Measurements from ENCODE around the gene PHEX.
"Not testable (repeated sequence)": the region's sequence is repeated elsewhere in the genome, so short reads cannot be mapped to it uniquely, and the experiment has no call there.

Gene PHEX

DNA sequence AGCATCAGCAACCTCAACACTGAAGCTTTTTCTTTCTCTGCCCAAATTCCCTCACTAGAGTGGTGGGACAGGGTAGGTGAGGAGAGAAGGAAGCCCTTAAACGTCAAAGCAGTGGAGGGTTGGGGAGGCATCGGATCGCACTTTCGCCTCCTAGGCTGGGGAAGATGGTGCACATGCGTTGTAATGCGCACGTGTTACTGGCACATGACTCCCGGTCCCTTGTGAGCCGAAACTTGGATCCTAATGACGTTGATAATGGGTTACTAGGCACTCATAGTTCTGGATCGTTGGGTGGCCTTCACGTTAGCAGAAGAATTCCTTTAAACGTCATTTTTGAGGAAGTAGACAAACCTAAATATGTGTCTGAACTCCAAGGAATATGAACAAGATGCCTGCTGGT is 240.5 kb downstream of the PHEX start, which contains the start of gene CBLL2:
Gene CBLL2, plus strand, starts transcription at position 301 of the 400 bp plus-strand sequence. Its CDS starts 79 bp downstream, at position 380.
- FAIRE-seq: no peak

DNA sequence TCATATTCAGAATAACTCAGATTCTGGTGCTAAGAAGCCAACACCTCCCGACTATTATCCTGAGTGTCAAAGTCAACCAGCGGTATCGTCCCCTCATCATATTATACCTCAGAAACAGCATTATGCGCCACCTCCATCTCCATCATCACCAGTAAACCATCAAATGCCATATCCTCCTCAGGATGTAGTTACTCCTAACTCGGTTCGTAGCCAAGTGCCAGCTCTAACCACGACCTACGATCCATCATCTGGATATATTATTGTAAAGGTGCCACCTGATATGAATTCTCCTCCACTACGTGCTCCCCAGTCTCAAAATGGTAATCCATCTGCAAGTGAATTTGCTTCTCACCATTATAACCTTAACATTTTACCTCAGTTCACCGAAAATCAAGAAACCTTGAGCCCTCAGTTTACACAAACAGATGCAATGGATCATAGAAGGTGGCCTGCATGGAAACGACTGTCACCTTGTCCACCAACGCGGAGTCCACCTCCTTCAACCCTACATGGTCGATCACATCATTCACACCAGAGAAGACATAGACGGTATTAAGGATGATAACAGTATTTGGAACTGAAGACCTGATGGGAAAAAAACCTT is 241.7 kb downstream of the PHEX start:
- FAIRE-seq: no peak

DNA sequence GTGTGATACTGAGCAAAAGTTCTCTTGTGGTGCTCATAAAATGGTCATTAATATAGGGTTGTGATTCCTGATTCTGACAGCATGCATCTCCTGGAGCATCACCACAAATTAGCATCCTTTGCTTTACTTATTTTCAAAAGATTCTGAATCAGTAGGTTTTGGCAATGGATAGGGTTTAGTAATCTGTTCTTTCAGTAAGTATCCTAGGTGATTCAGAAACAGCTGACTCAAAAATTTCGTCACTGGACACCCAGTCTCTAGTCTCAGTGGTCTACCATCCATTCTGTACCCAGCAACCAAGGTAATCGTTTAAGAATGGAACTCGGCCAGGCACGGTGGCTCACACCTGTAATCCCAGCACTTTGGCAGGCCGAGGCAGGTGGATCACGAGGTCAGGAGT is 244.7 kb downstream of the PHEX start:
- FAIRE-seq: no peak

- no peak for FAIRE-seq
These were observed 246.2 kb downstream of the PHEX start for GRCh38 chrX:22278375-22278774.

DNA sequence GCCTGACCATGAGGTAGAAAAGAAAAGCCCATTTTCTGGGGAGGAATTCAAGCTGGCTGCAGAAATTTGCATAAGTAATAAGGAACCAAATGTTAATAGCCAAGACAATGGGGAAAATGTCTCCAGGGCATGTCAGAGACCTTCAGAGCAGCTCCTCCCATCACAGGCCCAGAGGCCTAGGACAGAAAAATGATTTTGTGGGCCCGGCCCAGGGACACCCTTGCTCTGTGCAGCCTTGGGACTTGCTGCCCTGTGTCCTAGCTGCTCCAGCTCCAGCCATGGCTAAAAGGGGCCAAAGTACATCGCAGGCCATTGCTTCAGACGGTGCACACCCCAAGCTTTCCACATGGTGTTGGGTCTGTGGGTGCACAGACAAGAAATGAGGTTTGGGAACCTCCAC is 257.1 kb downstream of the PHEX start:
- FAIRE-seq: not testable (repeated sequence)

DNA sequence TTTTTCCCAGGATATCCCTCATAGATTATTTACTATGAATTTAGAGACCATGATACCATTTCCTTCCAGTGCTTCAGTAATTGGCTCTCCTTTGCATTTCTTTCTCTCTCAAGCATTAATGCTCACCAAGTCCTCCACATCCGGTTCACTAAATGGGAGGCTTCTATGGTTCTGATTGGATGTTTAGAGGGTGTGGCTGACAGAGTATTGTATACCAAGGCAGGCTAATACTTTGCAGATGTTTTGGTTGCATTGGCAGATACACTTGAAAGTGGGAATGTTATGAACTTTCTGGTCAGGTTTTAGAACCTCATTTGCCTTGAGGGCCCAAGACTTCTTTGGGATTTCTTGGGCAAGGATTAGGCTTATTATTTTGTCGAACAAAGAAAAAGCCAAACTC is 264.7 kb downstream of the PHEX start:
- no peak for FAIRE-seq

DNA sequence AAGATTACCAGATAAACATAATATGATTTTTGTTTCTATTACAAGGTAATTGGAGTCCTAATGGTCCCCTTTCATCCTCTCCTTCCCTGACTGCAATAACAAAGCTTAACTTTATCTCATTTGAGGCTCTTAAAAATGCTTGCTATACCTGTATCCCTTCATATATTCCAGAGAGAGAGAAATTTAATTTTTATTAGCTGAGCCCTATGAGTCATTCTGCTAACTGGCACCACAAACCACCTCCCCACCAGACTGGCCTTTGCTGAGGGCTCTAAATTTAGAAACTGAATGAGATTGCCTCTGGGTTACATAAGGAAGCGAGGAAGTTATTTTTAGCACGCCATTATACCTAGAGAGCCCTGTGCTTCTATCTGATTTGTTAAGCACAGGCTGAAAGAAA is 268.0 kb downstream of the PHEX start:
- no peak for FAIRE-seq
